H1 (cell line): ENCODE measurements around the gene SERPINE2. TPM values are rescaled to one million over a fixed set of nuclear protein-coding genes. Genes with fewer than 3 reads are reported as not detected.

Experiments used
- CTCF ChIA-PET: fragments of 300-600 bp; sonication (Branson Sonifier 250); formaldehyde crosslinking; loops from one replicate; lab custom pipeline; 2021; ENCODE audit not compliant: partially characterized antibody; lab: Charles Lee
- POLR2A ChIA-PET: fragments of 300-600 bp; sonication (Branson Sonifier 250); formaldehyde crosslinking; loops from one replicate; lab custom pipeline; 2021; ENCODE audit warnings: inconsistent platforms; ENCODE audit not compliant: partially characterized antibody; lab: Charles Lee
- DNase-seq, 2 experiments: peaks; one replicate each; pipeline versions ENCODE4 v3.0.0 to v3.0.0-alpha.2; 2010 to 2022; ENCODE audit warnings: low spot score in 2 of 2, low read depth in 1 of 2, mixed read lengths in 1 of 2
- FAIRE-seq: peaks from 2 replicates; lab custom pipeline; 2011; peaks lifted over from hg19 to GRCh38; lab: Jason Lieb, UNC
- H2AFZ ChIP-seq: 2 replicates; pipeline ENCODE4 v1.8.1; 2012; ENCODE audit warnings: low read length, inconsistent platforms
- H2AK5ac ChIP-seq: 2 replicates; pipeline ENCODE4 v1.6.1; 2013; ENCODE audit warnings: low read depth, low read length
- H2BK120ac ChIP-seq: replicated peaks from 2 replicates; pipeline ENCODE3; 2013; ENCODE audit warnings: low read depth, low read length, inconsistent platforms
- H2BK12ac ChIP-seq: 2 replicates; pipeline ENCODE4 v1.6.1; 2013; ENCODE audit warnings: low read depth, low read length
- H2BK15ac ChIP-seq: 2 replicates; pipeline ENCODE4 v1.6.1; 2013; ENCODE audit warnings: low read length
- H2BK20ac ChIP-seq: 2 replicates; pipeline ENCODE4 v1.6.1; 2013; ENCODE audit warnings: low read length
- H2BK5ac ChIP-seq: 2 replicates; pipeline ENCODE4 v1.6.1; 2013; ENCODE audit warnings: low read depth, low read length
- H3K14ac ChIP-seq: 2 replicates; pipeline ENCODE4 v1.6.1; 2013; ENCODE audit warnings: inconsistent platforms; ENCODE audit not compliant: insufficient read length
- H3K18ac ChIP-seq: 2 replicates; pipeline ENCODE4 v1.6.1; 2013; ENCODE audit warnings: low read length; ENCODE audit errors: extremely low read depth
- H3K23ac ChIP-seq: 2 replicates; pipeline ENCODE4 v1.6.1; 2013; ENCODE audit warnings: inconsistent platforms; ENCODE audit not compliant: insufficient read length
- H3K23me2 ChIP-seq: 2 replicates; pipeline ENCODE4 v1.6.1; 2013; ENCODE audit warnings: low read depth, low read length
- H3K27ac ChIP-seq: 2 replicates; pipeline ENCODE4 v1.6.1; 2011; ENCODE audit warnings: low read depth, low read length, inconsistent platforms
- H3K27me3 ChIP-seq, 4 experiments: replicated peaks in 1 of 4; 1 replicate in 1 of 4; 2 replicates in 3 of 4; pipeline versions ENCODE4 v1.6.1 to v1.8.1; 2011 to 2013; ENCODE audit warnings: low read length in 3 of 4, mild to moderate bottlenecking in 3 of 4, inconsistent platforms in 2 of 4, mixed read lengths in 2 of 4, moderate library complexity in 1 of 4; ENCODE audit not compliant: control insufficient read depth in 3 of 4, insufficient read depth in 3 of 4; ENCODE audit errors: extremely low read depth in 1 of 4
- H3K36me3 ChIP-seq, 4 experiments: 2 replicates each; pipeline versions ENCODE4 v1.6.1 to v1.8.1; 2011 to 2013; ENCODE audit warnings: mild to moderate bottlenecking in 4 of 4, low read length in 3 of 4, moderate library complexity in 2 of 4, control low read depth in 1 of 4, inconsistent platforms in 1 of 4; ENCODE audit not compliant: insufficient read depth in 4 of 4, control insufficient read depth in 2 of 4
- H3K4ac ChIP-seq: replicated peaks from 2 replicates; pipeline ENCODE3; 2013; ENCODE audit warnings: low read length, low read depth, mixed read lengths, inconsistent platforms; ENCODE audit not compliant: insufficient read length
- H3K4me1 ChIP-seq, 4 experiments: replicated peaks in 1 of 4; 1 replicate in 1 of 4; 2 replicates in 3 of 4; pipeline versions ENCODE4 v1.6.1 to v1.8.1; 2011 to 2013; ENCODE audit warnings: low read length in 3 of 4, inconsistent platforms in 2 of 4, mixed read lengths in 1 of 4; ENCODE audit not compliant: insufficient read depth in 4 of 4, control insufficient read depth in 3 of 4
- H3K4me2 ChIP-seq, 2 experiments: 2 replicates each; pipeline versions ENCODE4 v1.6.1 to v1.8.1; 2011 to 2013; ENCODE audit warnings: low read depth in 2 of 2, low read length in 2 of 2, control low read depth in 1 of 2, inconsistent platforms in 1 of 2, mild to moderate bottlenecking in 1 of 2; ENCODE audit not compliant: insufficient read depth in 1 of 2
- H3K4me3 ChIP-seq, 4 experiments: fragments of 200-600, 300-600 bp in 1 of 4; sonication (generic), shearing (Covaris generic), sonication (Bioruptor Twin) in 1 of 4; 2 replicates each; pipeline versions ENCODE4 v1.5.1 to v1.8.1; 2011 to 2016; ENCODE audit warnings: low read length in 4 of 4, low read depth in 3 of 4, control low read depth in 2 of 4, inconsistent platforms in 2 of 4, mild to moderate bottlenecking in 2 of 4, mixed read lengths in 1 of 4, moderate library complexity in 1 of 4; ENCODE audit not compliant: insufficient read depth in 2 of 4; ENCODE audit errors: extremely low read depth in 1 of 4
- H3K56ac ChIP-seq: replicated peaks from 2 replicates; pipeline ENCODE3; 2013; ENCODE audit warnings: low read depth, mild to moderate bottlenecking, mixed read lengths, low read length, inconsistent platforms; ENCODE audit not compliant: insufficient read length
- H3K79me1 ChIP-seq: 2 replicates; pipeline ENCODE4 v1.6.1; 2013; ENCODE audit warnings: low read depth, low read length, control low read depth
- H3K79me2 ChIP-seq, 2 experiments: 2 replicates each; pipeline versions ENCODE4 v1.6.1 to v1.8.1; 2012 to 2013; ENCODE audit warnings: low read length in 2 of 2, mild to moderate bottlenecking in 2 of 2, inconsistent platforms in 1 of 2; ENCODE audit not compliant: insufficient read depth in 2 of 2, control insufficient read depth in 1 of 2
- H3K9ac ChIP-seq, 4 experiments: replicated peaks in 1 of 4; 1 replicate in 1 of 4; 2 replicates in 3 of 4; pipeline versions ENCODE4 v1.6.1 to v1.8.1; 2011 to 2013; ENCODE audit warnings: low read depth in 3 of 4, low read length in 3 of 4, control low read depth in 2 of 4, mild to moderate bottlenecking in 2 of 4, moderate library complexity in 2 of 4, inconsistent platforms in 1 of 4; ENCODE audit errors: extremely low read depth in 1 of 4
- H3K9me3 ChIP-seq, 2 experiments: 2 replicates each; pipeline versions ENCODE4 v1.6.1 to v1.8.1; 2012 to 2013; ENCODE audit warnings: mild to moderate bottlenecking in 2 of 2, moderate library complexity in 2 of 2, control low read depth in 1 of 2, inconsistent platforms in 1 of 2, low read depth in 1 of 2, low read length in 1 of 2, mixed read lengths in 1 of 2; ENCODE audit not compliant: insufficient read depth in 2 of 2
- H4K20me1 ChIP-seq, 2 experiments: replicated peaks in 1 of 2; 2 replicates each; pipeline versions ENCODE3 to v1.8.1; 2011 to 2013; ENCODE audit warnings: inconsistent platforms in 2 of 2, low read length in 2 of 2, mild to moderate bottlenecking in 1 of 2; ENCODE audit not compliant: insufficient read depth in 2 of 2, control insufficient read depth in 1 of 2
- H4K5ac ChIP-seq: 2 replicates; pipeline ENCODE4 v1.6.1; 2013; ENCODE audit warnings: low read length, low read depth, mixed read lengths, inconsistent platforms; ENCODE audit not compliant: insufficient read length
- H4K8ac ChIP-seq: 2 replicates; pipeline ENCODE4 v1.8.0; 2013; ENCODE audit warnings: mild to moderate bottlenecking, moderate library complexity, low read length, inconsistent platforms; ENCODE audit not compliant: insufficient read depth; ENCODE audit errors: extremely low read depth
- H4K91ac ChIP-seq: replicated peaks from 2 replicates; pipeline ENCODE3; 2013; ENCODE audit warnings: low read length, mixed read lengths, inconsistent platforms; ENCODE audit not compliant: insufficient read length
- CREB1 ChIP-seq: IDR thresholded peaks from 2 replicates; pipeline ENCODE4 v1.6.1; 2012; ENCODE audit warnings: inconsistent platforms
- FOSL1 ChIP-seq: IDR thresholded peaks from 2 replicates; pipeline ENCODE4 v1.6.1; 2011; ENCODE audit warnings: mild to moderate bottlenecking, low read depth, low read length, moderate library complexity; ENCODE audit not compliant: insufficient read depth
- POLR2A ChIP-seq, 2 experiments: IDR thresholded peaks; 1 replicate in 1 of 2; 2 replicates in 1 of 2; pipeline ENCODE4 v1.6.1; 2011; ENCODE audit warnings: low read depth in 2 of 2, low read length in 2 of 2, mild to moderate bottlenecking in 2 of 2; ENCODE audit errors: control extremely low read depth in 1 of 2
- SRF ChIP-seq: IDR thresholded peaks from 2 replicates; pipeline ENCODE4 v1.6.1; 2011; ENCODE audit warnings: mild to moderate bottlenecking, low read depth, low read length, moderate library complexity
- TAF1 ChIP-seq: IDR thresholded peaks from 2 replicates; pipeline ENCODE4 v1.6.1; 2011; ENCODE audit warnings: mild to moderate bottlenecking, low read depth, low read length
- TBP ChIP-seq: IDR thresholded peaks from 2 replicates; pipeline ENCODE4 v1.6.1; 2011; ENCODE audit warnings: low read depth, low read length, improper control_type of control experiment
- WGBS, 2 experiments: shearing (Covaris generic) in 1 of 2; methylation state at CpG; one replicate each; pipeline versions ENCODE4 v1.1.6 to v1.1.7; 2013 to 2015; ENCODE audit warnings: low lambda C conversion rate in 2 of 2, mixed read lengths in 2 of 2, inconsistent platforms in 1 of 2, low coverage in 1 of 2, missing lambda C conversion rate in 1 of 2; ENCODE audit not compliant: insufficient replicate concordance in 2 of 2, insufficient coverage in 1 of 2, insufficient read length in 1 of 2; ENCODE audit errors: extremely low coverage in 1 of 2, missing lambda C conversion rate in 1 of 2; 5-methylcytosine and 5-hydroxymethylcytosine counted together
- polyA plus RNA-seq, 7 experiments: library from polyadenylated mRNA; depleted of rRNA in 3 of 7; stranded (reverse) in 5 of 7; unstranded in 2 of 7; fragments of >200 nt in 5 of 7; fragments of 200-250 nt in 2 of 7; gene quantifications; 1 replicate in 5 of 7; 2 replicates in 1 of 7; 4 replicates in 1 of 7; pipeline versions ENCODE4 v1.2.1 to v1.2.3, GENCODE V29; 2011 to 2013; ENCODE audit warnings: missing spikeins in 2 of 7, mixed read lengths in 2 of 7
- total RNA-seq: library from RNA; stranded (reverse); fragmentation: NEBNext Ultra II Directional; extraction: Animal tissue kit (Norgen Biotek cat#: 25700); gene quantifications from 2 replicates; pipeline ENCODE4 v1.2.1, GENCODE V29; 2021
- TF ChIP-seq, protein P1 (sequence below): IDR thresholded peaks from 2 replicates; pipeline ENCODE4 v1.6.1; 2012; ENCODE audit warnings: inconsistent platforms
- TF ChIP-seq, protein P2 (sequence below): IDR thresholded peaks from 2 replicates; pipeline ENCODE4 v1.6.1; 2012; ENCODE audit warnings: inconsistent platforms

Gene SERPINE2
- total and polyA plus RNA-seq, 2 of the 8 experiments (the other 6 are each of a cell fraction or from before 2014, with no cell fraction given), result 26.2 to 76.0 TPM

DNA sequence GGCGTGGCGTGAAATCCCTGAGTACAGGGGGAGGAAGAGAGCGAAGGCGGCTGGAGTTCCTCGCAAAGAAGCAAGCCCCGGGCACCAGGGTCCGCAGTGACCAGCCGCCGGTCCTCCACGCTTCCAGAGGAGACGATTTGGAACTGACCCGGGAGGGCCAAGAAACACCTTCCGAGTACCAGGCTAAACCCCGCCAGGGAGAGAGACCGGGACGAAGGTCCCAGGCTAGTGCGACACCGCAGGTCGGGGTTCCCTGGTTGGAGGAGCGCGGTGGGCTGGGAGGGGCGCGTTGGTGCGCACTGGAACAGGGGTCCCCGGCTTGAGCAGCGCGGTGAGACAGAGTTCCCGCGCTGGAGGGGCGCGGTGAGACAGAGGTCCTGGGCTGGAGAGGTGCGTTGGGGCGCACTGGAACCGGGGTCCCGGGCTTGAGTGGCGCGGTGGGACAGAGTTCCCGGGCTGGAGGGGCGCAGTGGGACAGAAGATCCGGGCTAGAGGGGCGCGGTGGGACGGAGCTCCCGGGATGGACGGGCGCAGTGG, 94.9 kb downstream of the SERPINE2 start:
- peak overlapping the region; percentile 87 for H3K56ac ChIP-seq
- peaks cover 4% of the 10 kb centered on the region for H3K23me2 ChIP-seq
- H3K4me3 ChIP-seq, result peak overlapping the region; percentile 61 to 90 (median 84)
- H3K27ac ChIP-seq, result peak overlapping the region; percentile 82
- H3K9me3 ChIP-seq, result no peaks in the 10 kb centered on the region
- peak overlapping the region; percentile 99 for H4K91ac ChIP-seq
- peaks cover 0 to 26% (median 14%) of the 10 kb centered on the region in 4 experiments; a peak in 5 of 7 replicates for H3K4me1 ChIP-seq
- DNase-seq (peak in 1 of 2 experiments; percentile 82), FAIRE-seq (no peak)
- no peaks in the 10 kb centered on the region for H3K27me3 ChIP-seq
- H4K20me1 ChIP-seq, result peaks cover 4% of the 10 kb centered on the region in 2 experiments
- H3K18ac ChIP-seq, result peak overlapping the region; percentile 95
- WGBS, 2 experiments, result 0% methylated on average over 38 of the region's 46 CpGs; no CpG with 5 or more reads in 1 of the 2 experiments
- H3K4ac ChIP-seq, result no peak overlapping the region
- H4K8ac ChIP-seq, result peak overlapping the region; percentile 95
- H3K14ac ChIP-seq, result no peak overlapping the region
- no peak overlapping the region for H2BK15ac ChIP-seq
- peak overlapping the region; percentile 68; the same call in 1 of the 2 replicates for H2BK12ac ChIP-seq
- no peak overlapping the region for H2AK5ac ChIP-seq
- H3K4me2 ChIP-seq, result peak overlapping the region; percentile 74 to 91
- H2BK5ac ChIP-seq, result peak overlapping the region; percentile 91; the same call in 1 of the 2 replicates
- peaks cover 4% of the 10 kb centered on the region; the same call in 1 of the 2 replicates for H3K79me1 ChIP-seq
- peaks cover 19 to 47% of the 10 kb centered on the region in 2 experiments for H3K79me2 ChIP-seq
- H2BK120ac ChIP-seq, result no peak overlapping the region
- peak overlapping the region; percentile 54 to 97 (median 78) for H3K9ac ChIP-seq
- TF ChIP-seq TBP, result peak; percentile 56; the same call in 1 of the 2 replicates
- TF ChIP-seq POLR2A (IDR thresholded peaks at IDR 0.05; ENCODE audit: control extremely low read depth in 1 of 2, low read depth in 2 of 2, low read length in 2 of 2), result peak in 1 of 2 experiments; percentile 16; a peak in 1 of 3 replicates
- TF ChIP-seq, protein P1, sequence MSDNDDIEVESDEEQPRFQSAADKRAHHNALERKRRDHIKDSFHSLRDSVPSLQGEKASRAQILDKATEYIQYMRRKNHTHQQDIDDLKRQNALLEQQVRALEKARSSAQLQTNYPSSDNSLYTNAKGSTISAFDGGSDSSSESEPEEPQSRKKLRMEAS, result peak; percentile 42
- peak; percentile 58; the same call in 1 of the 2 replicates for TF ChIP-seq TAF1
- TF ChIP-seq, protein P2, sequence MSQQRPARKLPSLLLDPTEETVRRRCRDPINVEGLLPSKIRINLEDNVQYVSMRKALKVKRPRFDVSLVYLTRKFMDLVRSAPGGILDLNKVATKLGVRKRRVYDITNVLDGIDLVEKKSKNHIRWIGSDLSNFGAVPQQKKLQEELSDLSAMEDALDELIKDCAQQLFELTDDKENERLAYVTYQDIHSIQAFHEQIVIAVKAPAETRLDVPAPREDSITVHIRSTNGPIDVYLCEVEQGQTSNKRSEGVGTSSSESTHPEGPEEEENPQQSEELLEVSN, result peak; percentile 43; the same call in 1 of the 2 replicates
- no peak for TF ChIP-seq FOSL1
- TF ChIP-seq SRF, result no peak
- 0 out of 2 replicates have a peak, but pooled peaks have one; percentile 16 for TF ChIP-seq CREB1
- no peak overlapping the region for H2AFZ ChIP-seq
- H2BK20ac ChIP-seq, result 0 out of 2 replicates have a peak overlapping the region, but pooled peaks have one; percentile 18
- H4K5ac ChIP-seq, result peak overlapping the region; percentile 64
- no peak overlapping the region for H3K23ac ChIP-seq
- CTCF ChIA-PET, result interaction anchor here (1.3 to 1.7 kb wide), 2 partner anchors 19 to 84 kb away, joined by 3 read pairs; no protein-coding TSS in a partner anchor
- POLR2A ChIA-PET, result interaction anchor here (0.6 to 3.4 kb wide), 10 partner anchors 8 to 398 kb away, joined by 3 to 19 read pairs (median 4); partner anchors contain the start of gene SERPINE2
- H3K36me3 ChIP-seq, result no peaks in the 10 kb centered on the region; a peak in 1 of 8 replicates
